Stimulated activated CD8-positive, alpha-beta memory T cell treated with anti-CD3 and anti-CD28 coated beads, Interleukin-4, amount 100 ng/mL, for 1 hour (primary cell): ENCODE measurements around the gene CTSL.
"Not testable (repeated sequence)": the region's sequence is repeated elsewhere in the genome, so short reads cannot be mapped to it uniquely, and the experiment has no call there.

Source experiments
- DNase-seq, 2 donors: peaks; one replicate each; pipeline ENCODE4 v3.0.0-alpha.2; 2020; ENCODE audit warnings: low read depth in 2 of 2, low spot score in 1 of 2

Gene CTSL

GRCh38 chr9:87718852-87719612 is 6.9 kb upstream of the CTSL start:
- DNase-seq = no peak

- no peak for DNase-seq
Measured at GRCh38 chr9:87720173-87720572, 5.7 kb upstream of the CTSL start.

GRCh38 chr9:87722393-87723088 is 3.4 kb upstream of the CTSL start:
- no peak for DNase-seq

- no peak for DNase-seq
Measured at GRCh38 chr9:87725356-87725899, 491 bp upstream of the CTSL start.

GRCh38 chr9:87729246-87729645 is 3.3 kb downstream of the CTSL start:
- no peak for DNase-seq

- no peak for DNase-seq
Measured at GRCh38 chr9:87731321-87731720, 5.4 kb downstream of the CTSL start.

GRCh38 chr9:87732344-87732743 is 6.4 kb downstream of the CTSL start:
- DNase-seq = no peak

- DNase-seq = no peak
Measured at GRCh38 chr9:87732756-87733155, 6.8 kb downstream of the CTSL start.

GRCh38 chr9:87733273-87734052 is 7.5 kb downstream of the CTSL start:
- DNase-seq = no peak

GRCh38 chr9:87734106-87734505 is 8.2 kb downstream of the CTSL start:
- DNase-seq = no peak

GRCh38 chr9:87739546-87739945 is 13.6 kb downstream of the CTSL start:
- no peak for DNase-seq

- DNase-seq = no peak
Measured at GRCh38 chr9:87740209-87740608, 14.3 kb downstream of the CTSL start.

GRCh38 chr9:87741326-87741725 is 15.4 kb downstream of the CTSL start:
- DNase-seq = no peak

GRCh38 chr9:87741891-87742290 is 16.0 kb downstream of the CTSL start:
- DNase-seq = no peak

GRCh38 chr9:87742813-87743428 is 17.0 kb downstream of the CTSL start:
- no peak for DNase-seq

GRCh38 chr9:87744247-87744646 is 18.3 kb downstream of the CTSL start:
- not testable (repeated sequence) for DNase-seq

GRCh38 chr9:87746186-87746585 is 20.3 kb downstream of the CTSL start:
- DNase-seq = no peak

- DNase-seq = no peak
Measured at GRCh38 chr9:87748881-87749280, 23.0 kb downstream of the CTSL start.

- DNase-seq = no peak
Measured at GRCh38 chr9:87749335-87750035, 23.6 kb downstream of the CTSL start.

GRCh38 chr9:87750726-87751125 is 24.8 kb downstream of the CTSL start:
- no peak for DNase-seq

GRCh38 chr9:87751423-87751822 is 25.5 kb downstream of the CTSL start:
- DNase-seq = no peak
